ENCODE measurements around the gene TTLL9. TPM values are rescaled to one million over a fixed set of nuclear protein-coding genes. Genes with fewer than 3 reads are reported as not detected.

The TTLL9 gene, protein sequence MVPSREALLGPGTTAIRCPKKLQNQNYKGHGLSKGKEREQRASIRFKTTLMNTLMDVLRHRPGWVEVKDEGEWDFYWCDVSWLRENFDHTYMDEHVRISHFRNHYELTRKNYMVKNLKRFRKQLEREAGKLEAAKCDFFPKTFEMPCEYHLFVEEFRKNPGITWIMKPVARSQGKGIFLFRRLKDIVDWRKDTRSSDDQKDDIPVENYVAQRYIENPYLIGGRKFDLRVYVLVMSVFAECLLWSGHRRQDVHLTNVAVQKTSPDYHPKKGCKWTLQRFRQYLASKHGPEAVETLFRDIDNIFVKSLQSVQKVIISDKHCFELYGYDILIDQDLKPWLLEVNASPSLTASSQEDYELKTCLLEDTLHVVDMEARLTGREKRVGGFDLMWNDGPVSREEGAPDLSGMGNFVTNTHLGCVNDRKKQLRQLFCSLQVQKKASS
- total RNA-seq (under 1 TPM in 4 of 9 donors, not detected in 5; 0.14 to 0.33 (median 0.20) TPM), polyA plus RNA-seq (under 1 TPM; 0.13 to 0.88 (median 0.40) TPM)
- long read RNA-seq, donor 1 = 0 reads
- long read RNA-seq, donor 2 = 0 reads
- long read RNA-seq, donor 3, partial matches to known transcripts = 19 of 19 reads
- long read RNA-seq, donor 3, other reads (novel, unspliced or antisense) = 0 of 19 reads
- long read RNA-seq, donor 4 = 0 reads
- long read RNA-seq, donor 5 = 0 reads
- long read RNA-seq, donor 6 = 0 reads
- long read RNA-seq, donor 7 = 0 reads
- long read RNA-seq, donor 8 = 0 reads
- long read RNA-seq, donor 9, partial matches to known transcripts = 25 of 42 reads
- long read RNA-seq, donor 9, other reads (novel, unspliced or antisense) = 17 of 42 reads
- long read RNA-seq, donor 10 = 0 reads

- peak within 1 kb of the TSS; percentile 28 to 97 (median 68) for H3K4me3 ChIP-seq
- intact Hi-C loops (cut with DNase I) = no loop called here
- TF ChIP-seq CTCF (IDR thresholded peaks at IDR 0.05) (no peak), POLR2A (IDR thresholded peaks at IDR 0.05) (peak in 1 of 2 donors; percentile 10)
- no peaks in the 10 kb centered on the region for H3K36me3 ChIP-seq (replicated peaks in 1 of 2)
- 1 to 2% (median 1%) methylated on average over 27 to 80 of the region's 80 CpGs for WGBS, 4 donors
- peak; percentile 40 to 70 (median 62) for DNase-seq
- peak within 1 kb of the TSS in 3 of 5 donors; percentile 64 to 82 (median 72) for H3K27ac ChIP-seq
- H3K9me3 ChIP-seq (replicated peaks in 1 of 3) = no peaks in the 10 kb centered on the region
- peaks cover 8 to 14% of the 10 kb centered on the region in 2 donors for H3K4me1 ChIP-seq (replicated peaks in 1 of 2)
- no peaks in the 10 kb centered on the region for H3K27me3 ChIP-seq
Observed at GRCh38 chr20:31869942-31870725, at the start of gene TTLL9, which contains the start of gene DUSP15. Gene TTLL9, plus strand, starts transcription at chr20:31870634. Its CDS starts 493 bp downstream, at chr20:31871127. Gene DUSP15, minus strand, starts transcription at chr20:31870527. Its CDS starts 190 bp downstream, at chr20:31870337.

DNA sequence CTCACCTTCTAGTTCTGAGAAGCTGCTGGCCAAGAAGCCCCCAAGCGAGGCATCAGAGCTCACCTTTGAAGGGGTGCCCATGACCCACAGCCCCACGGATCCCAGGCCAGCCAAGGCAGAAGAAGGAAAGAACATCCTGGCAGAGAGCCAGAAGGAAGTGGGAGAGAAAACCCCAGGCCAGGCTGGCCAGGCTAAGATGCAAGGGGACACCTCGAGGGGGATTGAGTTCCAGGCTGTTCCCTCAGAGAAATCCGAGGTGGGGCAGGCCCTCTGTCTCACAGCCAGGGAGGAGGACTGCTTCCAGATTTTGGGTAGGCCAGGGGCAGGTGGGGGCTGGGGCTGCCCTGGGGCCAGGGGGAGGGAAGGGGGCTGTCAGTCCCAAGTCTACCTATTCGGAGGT lies 49.0 kb upstream of the TTLL9 start:
- DNase-seq = no peak
- H3K9me3 ChIP-seq (replicated peaks in 1 of 3) = no peaks in the 10 kb centered on the region
- no peak for TF ChIP-seq CTCF (IDR thresholded peaks at IDR 0.05)
- no peak for TF ChIP-seq POLR2A (IDR thresholded peaks at IDR 0.05)
- 44 to 68% (median 51%) methylated on average over 2 to 5 of the region's 5 CpGs for WGBS, 4 donors
- intact Hi-C loops (cut with DNase I) = loop anchor here (5.0 to 10.0 kb wide), 2 partner anchors 203 to 211 kb away; no protein-coding TSS in a partner anchor
- no peaks in the 10 kb centered on the region for H3K36me3 ChIP-seq (replicated peaks in 1 of 2)
- H3K27ac ChIP-seq = no peak overlapping the region
- no peaks in the 10 kb centered on the region for H3K27me3 ChIP-seq
- H3K4me3 ChIP-seq = no peak overlapping the region
- peaks cover 0 to 3% of the 10 kb centered on the region in 2 donors for H3K4me1 ChIP-seq (replicated peaks in 1 of 2)

DNA sequence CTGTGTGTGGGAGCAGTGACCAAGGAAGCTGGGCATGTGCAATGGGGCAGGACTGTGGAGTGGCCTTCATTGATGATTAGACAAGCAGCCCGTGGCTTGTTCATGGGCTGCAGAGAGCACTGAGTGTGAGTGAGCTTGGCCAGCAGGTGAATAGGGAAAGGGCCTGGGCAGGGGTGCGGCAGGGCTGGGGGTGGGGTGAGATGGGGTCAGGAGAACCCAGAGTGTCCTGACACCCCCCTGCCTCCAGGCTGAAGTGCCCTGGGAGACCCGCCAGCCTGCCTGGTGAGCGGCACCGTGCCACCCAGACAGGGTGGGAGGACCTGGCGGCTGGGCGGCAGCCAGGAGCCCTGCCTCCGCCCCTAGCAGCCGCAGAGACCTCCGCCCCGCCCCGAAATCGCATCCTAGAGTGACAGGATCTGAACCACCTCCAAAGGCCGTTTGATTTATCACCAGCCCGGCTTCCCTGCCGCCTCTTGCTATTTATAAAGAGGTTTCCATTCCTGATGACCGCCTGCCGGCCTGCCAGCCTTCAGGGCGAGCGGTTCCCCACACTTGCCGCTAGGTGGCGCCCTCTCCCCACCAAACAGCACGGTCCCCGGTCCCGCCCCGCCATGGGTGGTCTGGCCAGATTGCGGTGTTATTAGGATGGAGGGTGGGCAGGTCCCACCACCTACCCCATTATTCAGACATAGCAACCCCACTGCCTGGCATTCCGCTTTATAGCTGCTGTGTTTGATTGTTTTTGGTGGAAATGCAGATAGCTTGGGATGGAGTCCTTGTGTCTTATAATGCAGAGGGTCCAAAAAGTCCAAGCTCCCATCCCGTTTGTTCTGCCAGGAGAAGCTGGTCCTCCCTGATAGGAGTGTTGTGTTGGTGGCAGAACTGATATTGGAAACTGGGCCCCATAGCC lies 47.8 kb upstream of the TTLL9 start:
- peak; percentile 97 to 100 (median 98) for TF ChIP-seq CTCF (IDR thresholded peaks at IDR 0.05)
- no peak for TF ChIP-seq POLR2A (IDR thresholded peaks at IDR 0.05)
- intact Hi-C loops (cut with DNase I) = loop anchor here (5.0 to 10.0 kb wide), 2 partner anchors 202 to 210 kb away; no protein-coding TSS in a partner anchor
- no peaks in the 10 kb centered on the region for H3K27me3 ChIP-seq
- H3K27ac ChIP-seq = no peak overlapping the region
- H3K36me3 ChIP-seq (replicated peaks in 1 of 2) = no peaks in the 10 kb centered on the region
- H3K4me3 ChIP-seq = peak overlapping the region in 1 of 4 donors; percentile 3
- no peaks in the 10 kb centered on the region for H3K9me3 ChIP-seq (replicated peaks in 1 of 3)
- 2 to 13% (median 4%) methylated on average over 4 to 29 of the region's 29 CpGs for WGBS, 4 donors
- peaks cover 0 to 3% of the 10 kb centered on the region in 2 donors for H3K4me1 ChIP-seq (replicated peaks in 1 of 2)
- DNase-seq = peak; percentile 76 to 89 (median 81)

Data from adrenal gland (tissue), 19 donors.